ENCODE measurements around the gene PDE10A.
"Not testable (repeated sequence)": the region's sequence is repeated elsewhere in the genome, so short reads cannot be mapped to it uniquely, and the experiment has no call there.

Gene PDE10A

GRCh38 chr6:165557674-165558073 lies 105.4 kb downstream of the PDE10A start:
- in situ Hi-C loops (cut with MboI; ENCODE audit: low sequenced_read_pairs) = no loop called here

DNA sequence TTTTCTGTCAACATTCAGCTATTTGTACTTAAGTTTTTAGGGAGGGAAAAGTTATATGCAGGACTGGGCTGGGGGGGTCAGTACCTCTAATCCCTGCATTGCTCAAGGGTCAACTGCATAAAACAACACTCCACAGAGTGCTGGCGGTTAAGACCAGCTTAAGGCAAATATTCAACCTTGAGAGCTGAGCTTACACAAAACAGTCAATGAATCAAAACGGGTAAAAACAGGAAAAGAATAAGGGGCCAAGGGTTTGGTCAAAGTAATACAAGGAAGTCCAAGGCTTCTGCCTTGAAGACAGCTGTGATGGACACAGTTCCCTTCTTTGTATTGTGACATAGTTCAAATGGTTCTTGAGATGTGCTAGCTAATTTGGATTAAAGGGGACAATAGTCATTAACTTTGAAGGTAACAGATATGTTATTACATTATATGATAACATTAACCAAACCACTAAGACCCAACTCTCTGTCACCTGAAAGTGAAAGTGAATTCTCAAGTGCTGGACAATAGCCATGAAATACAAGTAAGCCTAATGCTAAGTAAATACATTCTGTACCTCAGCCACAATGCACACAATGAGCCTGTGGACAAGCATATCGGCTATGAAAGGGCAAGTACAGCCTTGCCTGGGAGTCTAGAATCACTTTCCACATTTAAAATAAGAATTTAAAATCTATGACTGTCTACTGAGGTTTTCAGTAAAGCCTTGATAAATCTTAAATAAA lies 106.8 kb downstream of the PDE10A start:
- in situ Hi-C loops (cut with MboI; ENCODE audit: low sequenced_read_pairs) = no loop called here

GRCh38 chr6:165554644-165555043 lies 108.4 kb downstream of the PDE10A start:
- in situ Hi-C loops (cut with MboI; ENCODE audit: low sequenced_read_pairs) = not testable (repeated sequence)

- in situ Hi-C loops (cut with MboI; ENCODE audit: low sequenced_read_pairs) = no loop called here
These were observed 110.7 kb downstream of the PDE10A start for GRCh38 chr6:165552248-165552736.

GRCh38 chr6:165551828-165552227 lies 111.2 kb downstream of the PDE10A start:
- in situ Hi-C loops (cut with MboI; ENCODE audit: low sequenced_read_pairs) = no loop called here

DNA sequence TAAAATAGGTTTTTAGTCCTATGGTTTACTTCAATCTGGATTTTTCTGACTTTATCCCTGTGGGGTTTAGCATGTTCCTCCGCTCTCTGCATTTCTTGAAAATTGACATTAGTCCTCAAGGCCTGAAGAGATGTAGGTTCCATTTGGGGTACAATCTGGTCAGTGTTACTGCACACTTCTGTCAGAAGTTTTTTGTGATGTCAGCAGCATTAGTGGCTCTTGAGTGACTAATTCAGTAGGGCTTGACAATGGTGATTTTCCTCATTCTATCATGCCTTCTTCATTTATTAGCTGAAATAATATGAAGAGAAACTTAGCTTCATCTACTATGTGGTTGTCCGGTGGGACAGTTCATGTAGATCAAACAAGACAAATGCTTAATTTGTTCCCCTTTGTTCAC lies 114.6 kb downstream of the PDE10A start:
- in situ Hi-C loops (cut with MboI; ENCODE audit: low sequenced_read_pairs) = no loop called here

DNA sequence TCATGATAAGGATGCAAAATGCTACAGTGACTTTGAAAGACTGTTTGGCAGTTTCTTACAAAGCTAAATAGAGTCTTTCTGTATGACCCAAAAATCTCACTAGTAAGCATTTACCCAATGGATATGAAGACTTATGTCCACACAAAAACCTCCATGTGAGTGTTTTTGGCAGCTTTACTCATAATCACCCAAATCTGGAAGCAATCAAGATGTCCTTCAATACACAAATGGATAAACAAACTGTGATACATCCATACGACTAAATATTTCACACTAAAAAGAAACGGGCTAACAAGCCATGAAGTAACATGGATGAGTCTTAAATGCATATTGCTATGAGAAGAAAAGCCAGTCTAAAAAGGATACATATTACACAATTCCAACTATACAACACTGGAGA lies 117.2 kb downstream of the PDE10A start:
- in situ Hi-C loops (cut with MboI; ENCODE audit: low sequenced_read_pairs) = no loop called here

- in situ Hi-C loops (cut with MboI; ENCODE audit: low sequenced_read_pairs) = no loop called here
These were observed 119.3 kb downstream of the PDE10A start for GRCh38 chr6:165543781-165544180.

DNA sequence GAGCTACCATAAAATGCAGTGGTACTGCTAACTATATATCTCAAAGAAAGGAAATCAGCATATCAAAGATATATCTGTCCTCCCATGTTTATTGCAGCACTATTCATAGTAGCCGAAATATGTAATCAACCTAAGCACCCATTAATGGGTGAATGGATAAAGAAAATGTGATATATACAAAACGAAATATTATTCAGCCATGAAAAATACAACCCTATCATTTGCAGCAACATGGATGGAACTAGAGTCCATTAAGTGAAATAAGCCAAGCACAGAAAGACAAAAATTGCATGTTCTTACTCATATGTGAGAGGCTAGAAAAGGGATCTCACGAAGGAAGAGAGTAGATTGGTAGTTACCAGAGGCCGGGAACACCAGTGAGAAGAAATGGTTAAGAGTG lies 126.1 kb downstream of the PDE10A start:
- in situ Hi-C loops (cut with MboI; ENCODE audit: low sequenced_read_pairs) = no loop called here

GRCh38 chr6:165519316-165519715 lies 143.7 kb downstream of the PDE10A start:
- in situ Hi-C loops (cut with MboI; ENCODE audit: low sequenced_read_pairs) = no loop called here

GRCh38 chr6:165515963-165516624 lies 146.9 kb downstream of the PDE10A start:
- in situ Hi-C loops (cut with MboI; ENCODE audit: low sequenced_read_pairs) = no loop called here

DNA sequence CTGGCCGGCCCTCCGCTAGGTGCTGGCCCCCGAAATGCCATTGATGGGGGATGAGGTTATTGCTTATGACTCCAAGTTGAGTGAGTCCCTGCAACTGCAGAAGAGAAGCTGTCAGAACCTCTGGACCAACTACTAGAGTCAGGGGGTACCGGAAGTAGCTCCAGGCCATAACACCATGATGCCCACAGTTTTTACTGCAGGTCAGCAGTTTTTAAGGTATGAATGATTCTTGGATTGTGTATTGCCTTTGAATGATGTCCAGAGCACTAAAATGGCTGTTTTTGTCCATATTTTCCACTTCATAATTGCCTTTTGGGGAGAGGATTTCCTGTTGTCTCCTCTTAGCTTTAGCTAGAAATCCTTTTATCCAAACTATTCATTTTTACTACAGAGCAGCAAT lies 148.4 kb downstream of the PDE10A start:
- in situ Hi-C loops (cut with MboI; ENCODE audit: low sequenced_read_pairs) = no loop called here

GRCh38 chr6:165511807-165512206 lies 151.2 kb downstream of the PDE10A start:
- in situ Hi-C loops (cut with MboI; ENCODE audit: low sequenced_read_pairs) = no loop called here

- in situ Hi-C loops (cut with MboI; ENCODE audit: low sequenced_read_pairs) = no loop called here
These were observed 154.6 kb downstream of the PDE10A start for GRCh38 chr6:165508321-165508869.

DNA sequence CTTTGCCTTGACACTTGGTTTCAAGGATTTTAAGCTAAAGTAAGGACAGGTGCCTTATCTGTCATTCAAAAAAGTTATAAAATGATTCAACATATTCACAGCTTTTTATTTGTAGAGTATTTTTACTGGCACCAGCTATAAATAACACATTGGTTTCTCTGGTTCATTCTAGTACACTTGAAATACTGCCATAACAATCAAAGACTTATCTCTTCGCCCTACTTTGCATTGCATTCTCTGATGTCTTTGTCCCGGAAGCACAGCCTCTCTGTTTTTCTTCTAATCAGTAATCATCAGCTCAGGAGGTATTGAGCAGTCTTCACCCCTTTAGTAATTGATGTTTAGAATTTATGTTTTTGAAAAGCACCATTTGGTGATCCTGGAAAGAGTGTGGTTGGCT lies 156.4 kb downstream of the PDE10A start:
- in situ Hi-C loops (cut with MboI; ENCODE audit: low sequenced_read_pairs) = no loop called here

GRCh38 chr6:165500214-165500907 lies 162.7 kb downstream of the PDE10A start:
- in situ Hi-C loops (cut with MboI; ENCODE audit: low sequenced_read_pairs) = not testable (repeated sequence)

GRCh38 chr6:165497472-165497871 lies 165.6 kb downstream of the PDE10A start:
- in situ Hi-C loops (cut with MboI; ENCODE audit: low sequenced_read_pairs) = no loop called here

DNA sequence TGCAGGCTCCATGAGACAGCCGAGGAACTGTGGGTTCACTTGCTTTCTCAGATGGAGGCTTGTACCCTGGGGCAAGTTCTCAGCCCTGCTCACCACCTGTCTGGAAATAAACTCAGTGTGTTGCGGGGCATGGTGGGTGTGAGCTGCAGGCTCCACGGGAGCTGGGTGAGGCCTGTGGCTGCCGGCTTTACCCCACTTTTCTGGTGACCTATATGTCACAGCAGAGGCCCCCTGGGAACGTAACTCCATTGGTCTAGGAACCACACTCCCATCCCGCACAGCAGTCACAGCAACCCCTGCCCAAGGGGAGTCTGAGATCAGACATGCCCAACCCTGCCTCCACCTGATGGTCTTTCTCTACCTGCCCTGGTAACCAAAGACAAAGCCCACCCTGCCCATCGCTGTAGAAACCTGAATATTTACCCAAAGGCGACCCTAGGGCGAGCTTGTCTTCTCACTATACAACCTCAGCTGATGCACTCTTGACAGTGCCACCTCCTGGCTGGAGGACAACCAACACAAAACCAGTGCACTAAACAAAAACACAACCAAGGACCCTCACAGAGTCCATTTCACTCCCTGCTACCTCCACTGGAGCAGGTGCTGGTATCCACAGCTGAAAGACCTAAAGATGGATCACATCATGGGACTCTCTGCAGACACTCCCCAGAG lies 174.3 kb downstream of the PDE10A start:
- in situ Hi-C loops (cut with MboI; ENCODE audit: low sequenced_read_pairs) = no loop called here

GRCh38 chr6:165487950-165488349 lies 175.1 kb downstream of the PDE10A start:
- in situ Hi-C loops (cut with MboI; ENCODE audit: low sequenced_read_pairs) = no loop called here

DNA sequence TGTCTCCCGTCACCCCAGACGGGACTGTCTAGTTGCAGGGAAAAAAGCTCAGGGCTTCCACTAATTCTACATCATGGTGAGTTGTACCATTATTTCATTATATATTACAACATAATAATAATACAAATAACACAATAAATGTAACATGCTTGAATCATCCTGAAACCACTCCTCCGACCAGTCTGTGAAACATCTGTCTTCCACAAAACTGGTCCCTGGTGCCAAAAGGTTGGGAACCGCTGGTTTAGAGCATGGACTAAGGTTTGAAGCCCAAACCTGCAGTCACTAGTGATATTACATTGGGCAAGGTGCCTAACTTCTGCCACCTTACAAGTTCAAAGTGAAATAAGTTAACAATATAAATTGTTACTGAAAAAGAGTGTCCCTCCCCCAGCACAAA lies 175.7 kb downstream of the PDE10A start:
- in situ Hi-C loops (cut with MboI; ENCODE audit: low sequenced_read_pairs) = no loop called here
